HG03066 (cell line): ENCODE data around the gene MAGEB10.
"Not testable (repeated sequence)": the region's sequence is repeated elsewhere in the genome, so short reads cannot be mapped to it uniquely, and the experiment has no call there.

ENCODE experiments used
- ATAC-seq: cut with Tn5 transposase; IDR thresholded peaks from one replicate; pipeline ENCODE4 v1.9.1; 2021; ENCODE audit warnings: low read depth; ENCODE audit not compliant: unreplicated experiment

MAGEB10 gene, protein sequence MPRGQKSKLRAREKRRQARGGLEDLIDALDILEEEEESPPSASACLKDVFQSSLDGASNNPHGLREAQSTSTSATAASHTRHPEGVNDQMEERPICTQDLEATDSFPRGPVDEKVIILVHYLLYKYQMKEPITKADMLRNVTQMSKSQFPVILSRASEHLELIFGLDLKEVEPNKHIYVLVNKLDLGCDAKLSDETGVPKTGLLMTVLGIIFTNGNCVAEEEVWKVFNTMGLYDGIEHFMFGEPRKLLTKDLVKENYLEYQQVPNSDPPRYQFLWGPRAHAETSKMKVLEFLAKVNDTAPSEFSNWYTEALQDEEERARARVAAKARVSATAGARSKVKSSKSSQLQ

DNA sequence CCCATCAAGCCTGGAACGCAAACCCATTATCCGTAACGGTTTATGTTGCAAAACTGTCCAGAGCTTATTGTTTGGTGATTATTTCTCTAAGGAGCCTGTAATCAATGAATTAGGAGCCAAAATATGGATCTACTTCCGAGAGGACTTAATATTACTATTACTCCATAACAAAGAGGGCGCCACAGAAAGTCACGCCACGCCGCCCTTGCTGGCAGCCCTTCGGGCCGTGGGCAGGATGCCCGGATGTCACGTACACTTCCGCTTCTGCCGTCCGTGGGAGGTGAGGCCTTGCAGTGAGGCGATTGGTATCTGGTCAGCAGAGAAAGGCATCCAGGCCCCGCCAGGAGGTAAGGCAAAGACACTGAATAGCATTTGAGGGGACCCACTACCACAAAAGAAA, at the start of gene MAGEB10:
MAGEB10 (plus strand) TSS at position 301 of the 400 bp plus-strand sequence. CDS start 13,317 bp downstream, outside the sequence.
- no peak for ATAC-seq

GRCh38 chrX:27765718-27766117, 42.1 kb upstream of the MAGEB10 start:
- ATAC-seq = no peak

DNA sequence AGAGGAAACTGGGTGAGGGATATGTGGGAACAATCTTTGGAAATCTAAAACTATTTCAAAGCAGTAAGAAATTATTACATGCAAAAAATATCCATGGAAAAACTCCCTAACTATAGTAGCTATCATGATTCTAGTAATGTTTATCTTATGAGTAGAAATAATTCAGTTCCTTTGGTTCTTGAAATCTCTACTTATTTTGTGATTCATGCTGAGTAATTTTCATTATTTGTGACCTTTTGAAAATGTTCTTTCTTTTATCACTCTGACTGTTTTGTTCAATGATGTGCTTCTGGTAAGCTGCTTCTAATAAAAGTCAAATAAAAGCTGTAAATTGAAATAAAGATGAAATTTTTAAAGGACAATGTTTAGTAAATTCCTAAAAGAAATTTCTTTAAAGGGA, 40.4 kb upstream of the MAGEB10 start:
- ATAC-seq = no peak

DNA sequence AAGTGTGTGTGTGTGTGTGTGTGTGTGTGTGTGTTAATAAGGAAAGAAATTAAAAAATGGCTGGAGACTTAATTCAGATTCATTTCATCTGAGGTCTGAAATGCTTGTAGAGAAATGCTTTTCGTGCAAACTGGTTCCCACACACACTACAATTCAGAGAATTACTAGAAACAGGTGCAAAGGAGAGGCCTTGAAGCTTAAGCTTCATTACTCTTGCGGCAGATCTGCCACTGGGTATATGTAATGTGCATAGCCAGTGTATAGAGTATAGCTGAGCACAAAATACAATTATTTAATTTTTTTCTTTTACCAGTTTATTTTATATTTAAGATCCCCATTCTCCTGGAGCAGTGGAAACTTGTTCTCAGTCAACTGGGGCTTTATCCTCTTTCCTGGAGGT, 31.8 kb upstream of the MAGEB10 start:
- ATAC-seq = no peak

GRCh38 chrX:27796640-27797257, 11.0 kb upstream of the MAGEB10 start:
- ATAC-seq = no peak

GRCh38 chrX:27797575-27797974, 10.2 kb upstream of the MAGEB10 start:
- no peak for ATAC-seq

DNA sequence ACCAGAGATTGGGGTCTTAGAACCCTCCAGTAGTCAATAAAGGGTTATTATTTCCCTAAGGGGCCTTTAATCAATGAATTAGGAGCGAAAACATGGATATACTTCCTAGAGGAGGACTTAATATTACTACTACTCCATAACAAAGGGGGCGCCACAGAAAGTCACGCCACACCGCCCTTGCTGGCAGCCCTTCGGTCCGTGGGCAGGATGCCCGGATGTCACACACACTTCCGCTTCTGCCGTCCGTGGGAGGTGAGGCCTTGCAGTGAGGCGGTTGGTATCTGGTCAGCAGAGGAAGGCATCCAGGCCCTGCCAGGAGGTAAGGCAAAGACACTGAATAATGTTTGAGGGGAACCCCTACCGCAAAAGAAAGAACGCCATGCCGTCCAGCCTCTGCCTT, 436 bp downstream of the MAGEB10 start:
- ATAC-seq = no peak

- not testable (repeated sequence) for ATAC-seq
These were observed 1.4 kb downstream of the MAGEB10 start for GRCh38 chrX:27808991-27809859.

- no peak for ATAC-seq
These were observed 7.4 kb downstream of the MAGEB10 start for GRCh38 chrX:27815209-27815608.

- no peak for ATAC-seq
These were observed 16.0 kb downstream of the MAGEB10 start for GRCh38 chrX:27823812-27824211.

GRCh38 chrX:27838185-27838584, 30.4 kb downstream of the MAGEB10 start:
- ATAC-seq = no peak

GRCh38 chrX:27840881-27841280, 33.1 kb downstream of the MAGEB10 start:
- no peak for ATAC-seq

GRCh38 chrX:27842859-27843258, 35.1 kb downstream of the MAGEB10 start:
- ATAC-seq = no peak

DNA sequence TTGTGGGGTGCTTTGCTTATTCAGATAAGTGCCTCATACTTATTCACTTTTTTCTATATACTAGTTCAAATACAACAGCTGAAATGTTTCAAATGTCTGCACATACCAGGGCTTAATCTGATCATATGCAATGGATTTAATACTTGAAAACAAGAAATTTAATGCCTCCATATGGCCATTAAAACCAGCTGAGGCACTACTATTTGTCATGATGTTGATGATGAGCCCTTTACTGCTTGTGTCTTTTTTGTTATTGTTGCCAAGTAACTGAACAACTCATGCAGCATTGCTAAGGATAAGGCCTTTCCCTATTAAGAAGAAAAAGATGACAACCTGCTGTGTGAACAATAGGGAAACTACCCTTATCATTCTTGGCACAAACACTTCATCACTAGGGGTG, 52.5 kb downstream of the MAGEB10 start:
- ATAC-seq = no peak

- ATAC-seq = no peak
These were observed 56.0 kb downstream of the MAGEB10 start for GRCh38 chrX:27863809-27864208.
